Transverse colon (tissue), 4 donors: ENCODE results near the gene RGS6. TPM values are rescaled to one million over a fixed set of nuclear protein-coding genes. Genes with fewer than 3 reads are reported as not detected.

Experiments used
- DNase-seq: peaks from one replicate; pipeline ENCODE4 v3.0.0-alpha.2; 2019
- H3K27ac ChIP-seq, 4 donors: fragments of 200-600 bp; sonication (generic); 2 replicates each; pipeline ENCODE4 v1.5.1; 2016 to 2018; ENCODE audit warnings: inconsistent platforms in 4 of 4
- H3K27me3 ChIP-seq: fragments of 200-600 bp; sonication (generic); 2 replicates; pipeline ENCODE4 v1.5.1; 2017; ENCODE audit warnings: inconsistent platforms
- H3K36me3 ChIP-seq, 4 donors: fragments of 200-600 bp; sonication (generic); 2 replicates each; pipeline ENCODE4 v1.5.1; 2017 to 2019; ENCODE audit warnings: inconsistent platforms in 4 of 4
- H3K4me1 ChIP-seq, 4 donors: fragments of 200-600 bp; sonication (generic); 2 replicates each; pipeline ENCODE4 v1.5.1; 2017 to 2020; ENCODE audit warnings: inconsistent platforms in 4 of 4
- H3K4me3 ChIP-seq, 4 donors: fragments of 200-600 bp; sonication (generic); 1 replicate in 1 of 4; 2 replicates in 3 of 4; pipeline versions ENCODE4 v1.5.1 to v1.6.1; 2017 to 2019; ENCODE audit warnings: inconsistent platforms in 4 of 4
- H3K9me3 ChIP-seq, 2 donors: fragments of 200-600 bp; sonication (generic); 2 replicates each; pipeline ENCODE4 v1.5.1; 2017 to 2019; ENCODE audit warnings: inconsistent platforms in 2 of 2
- EP300 ChIP-seq: sonication (generic); formaldehyde crosslinking; IDR thresholded peaks from one replicate; pipeline ENCODE4 v1.6.1; 2017; ENCODE audit warnings: antibody characterized with exemption, low read depth
- POLR2A ChIP-seq: fragments of 450-650 bp; IDR thresholded peaks from one replicate; pipeline ENCODE4 v1.6.1; 2016; ENCODE audit warnings: antibody characterized with exemption, mild to moderate bottlenecking, moderate library complexity
- POLR2AphosphoS5 ChIP-seq, 3 donors: sonication (generic); formaldehyde crosslinking; IDR thresholded peaks; one replicate each; pipeline ENCODE4 v1.6.1; 2016; ENCODE audit warnings: antibody characterized with exemption in 3 of 3
- WGBS, 2 donors: methylation state at CpG; one replicate each; pipeline ENCODE4 v1.1.5; 2018; ENCODE audit warnings: low coverage in 1 of 2; 5-methylcytosine and 5-hydroxymethylcytosine counted together
- in situ Hi-C, 4 donors: fragments of 200-750 bp; cut with MboI; loops; one replicate each; pipeline versions ENCODE4 v1.15.0 to v1.15.1; 2017; ENCODE audit warnings: low sequenced_read_pairs in 3 of 4, low pct_ligation_motif_present in 1 of 4, low pct_unique_long_range_greater_than_20kb in 1 of 4
- intact Hi-C: fragments of 100-400 bp; cut with DNase I; formaldehyde crosslinking; loops from one replicate; pipeline ENCODE4 v1.15.1; 2023; ENCODE audit warnings: low total_unique reads
- total RNA-seq, 4 donors: library from RNA; depleted of rRNA; stranded (reverse); fragments of >200 nt; gene quantifications; one replicate each; pipeline ENCODE4 v1.1.0, GENCODE V29; 2016
- TF ChIP-seq, protein P1 (sequence below), 5 experiments: fragments of 200-600 bp in 3 of 5; fragments of 450-650 bp in 2 of 5; sonication (generic) in 3 of 5; IDR thresholded peaks; 1 replicate in 2 of 5; 2 replicates in 3 of 5; pipeline ENCODE4 v1.5.1; 2016 to 2017; ENCODE audit warnings: antibody characterized with exemption in 5 of 5, inconsistent platforms in 3 of 5, mild to moderate bottlenecking in 2 of 5, moderate library complexity in 1 of 5

Gene RGS6
- total RNA-seq, 4 donors from 2014 or later: 0.41 to 0.48 TPM; not detected in 2

DNA sequence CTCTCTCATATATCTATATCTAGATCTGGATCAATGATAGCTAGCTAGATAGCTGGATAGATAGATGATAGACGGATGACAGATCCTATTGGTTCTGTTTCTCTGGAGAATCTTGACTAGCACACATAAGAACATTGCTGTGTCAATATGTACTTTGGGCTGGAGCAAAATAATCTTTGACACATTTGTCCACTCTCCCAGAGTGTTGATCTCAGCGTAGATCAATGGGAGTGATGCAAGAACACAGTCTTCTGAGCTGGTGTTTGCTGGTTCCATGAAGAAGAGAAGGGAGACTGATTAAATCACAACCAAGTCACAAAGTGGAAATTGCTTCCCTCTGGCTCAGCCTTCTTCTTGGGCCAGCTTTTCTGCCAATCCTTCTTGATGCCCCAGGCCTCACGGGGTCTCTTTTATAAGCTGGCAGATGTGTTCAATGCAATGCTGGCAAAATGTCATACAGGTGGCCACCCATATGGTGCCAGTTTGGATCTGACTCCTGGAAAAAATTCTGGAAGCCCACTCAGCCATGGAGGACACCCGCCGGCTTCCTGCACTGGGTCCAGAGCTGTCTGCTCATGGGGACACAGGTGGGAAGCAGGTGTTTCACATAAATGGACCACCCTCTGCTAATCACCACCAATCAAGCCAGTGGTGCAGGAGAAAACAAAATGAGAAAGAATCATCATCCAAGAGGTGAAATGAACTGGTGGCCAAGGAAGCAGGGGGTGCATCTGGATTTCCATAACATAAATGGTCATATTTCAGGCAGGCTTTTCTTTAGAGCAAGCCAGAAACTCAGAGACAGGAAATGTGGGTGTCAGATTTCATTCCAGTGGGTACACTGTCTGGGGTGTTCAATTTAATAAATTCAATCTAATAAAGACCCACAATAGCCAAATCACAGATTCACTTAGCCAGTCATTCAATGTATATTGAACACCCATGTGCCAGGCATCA lies 651.4 kb downstream of the RGS6 start:
- Histone ChIP-seq H3K4me3 (no peak overlapping the region), H3K27me3 (peaks cover 3% of the 10 kb centered on the region), H3K4me1 (no peaks in the 10 kb centered on the region), H3K27ac (no peak overlapping the region), H3K36me3 (no peaks in the 10 kb centered on the region), H3K9me3 (no peaks in the 10 kb centered on the region)
- in situ Hi-C loops: no loop called here
- intact Hi-C loops: no loop called here
- TF ChIP-seq EP300 (no peak), POLR2A (no peak), POLR2AphosphoS5 (IDR thresholded peaks at IDR 0.05) (no peak)
- TF ChIP-seq, protein P1, sequence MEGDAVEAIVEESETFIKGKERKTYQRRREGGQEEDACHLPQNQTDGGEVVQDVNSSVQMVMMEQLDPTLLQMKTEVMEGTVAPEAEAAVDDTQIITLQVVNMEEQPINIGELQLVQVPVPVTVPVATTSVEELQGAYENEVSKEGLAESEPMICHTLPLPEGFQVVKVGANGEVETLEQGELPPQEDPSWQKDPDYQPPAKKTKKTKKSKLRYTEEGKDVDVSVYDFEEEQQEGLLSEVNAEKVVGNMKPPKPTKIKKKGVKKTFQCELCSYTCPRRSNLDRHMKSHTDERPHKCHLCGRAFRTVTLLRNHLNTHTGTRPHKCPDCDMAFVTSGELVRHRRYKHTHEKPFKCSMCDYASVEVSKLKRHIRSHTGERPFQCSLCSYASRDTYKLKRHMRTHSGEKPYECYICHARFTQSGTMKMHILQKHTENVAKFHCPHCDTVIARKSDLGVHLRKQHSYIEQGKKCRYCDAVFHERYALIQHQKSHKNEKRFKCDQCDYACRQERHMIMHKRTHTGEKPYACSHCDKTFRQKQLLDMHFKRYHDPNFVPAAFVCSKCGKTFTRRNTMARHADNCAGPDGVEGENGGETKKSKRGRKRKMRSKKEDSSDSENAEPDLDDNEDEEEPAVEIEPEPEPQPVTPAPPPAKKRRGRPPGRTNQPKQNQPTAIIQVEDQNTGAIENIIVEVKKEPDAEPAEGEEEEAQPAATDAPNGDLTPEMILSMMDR (IDR thresholded peaks at IDR 0.05): no peak
- no peak for DNase-seq
- WGBS, 2 donors: 94 to 100% methylated on average over 1 to 5 of the region's 5 CpGs

DNA sequence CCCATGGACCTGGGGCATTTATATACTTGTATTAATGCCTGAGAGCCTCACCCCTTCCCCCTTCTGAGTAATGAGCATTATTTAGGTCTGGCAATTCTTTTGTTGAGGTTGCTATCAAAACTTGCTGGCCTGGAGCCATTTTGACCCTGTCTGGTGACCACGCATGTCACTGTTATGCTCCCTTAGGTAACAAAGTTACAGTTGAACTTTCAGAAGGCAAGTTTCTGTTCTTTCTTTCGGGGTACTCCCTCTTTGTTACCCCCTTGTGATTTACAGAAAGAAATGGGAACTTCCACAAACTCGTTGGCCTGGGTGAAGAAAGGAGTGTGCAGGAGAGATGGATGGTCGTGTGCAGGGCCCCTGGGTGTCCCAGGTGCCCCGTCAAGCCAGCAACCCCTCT lies 656.3 kb downstream of the RGS6 start:
- WGBS, 2 donors: 70 to 72% methylated on average over 2 to 5 of the region's 5 CpGs
- in situ Hi-C loops: no loop called here

GRCh38 chr14:72589652-72590051 lies 657.4 kb downstream of the RGS6 start:
- Histone ChIP-seq H3K27ac (no peak overlapping the region), H3K36me3 (no peaks in the 10 kb centered on the region), H3K4me1 (no peaks in the 10 kb centered on the region), H3K27me3 (peaks cover 6% of the 10 kb centered on the region), H3K4me3 (no peak overlapping the region), H3K9me3 (no peaks in the 10 kb centered on the region)
- no peak for DNase-seq
- intact Hi-C loops (no loop called here), in situ Hi-C loops (no loop called here)
- TF ChIP-seq, protein P1 (IDR thresholded peaks at IDR 0.05): no peak
- TF ChIP-seq EP300: no peak
- no peak for TF ChIP-seq POLR2A
- no peak for TF ChIP-seq POLR2AphosphoS5 (IDR thresholded peaks at IDR 0.05)

More for the DNA sequence above, 656.3 kb downstream of the RGS6 start:
- intact Hi-C loops: no loop called here
- DNase-seq: no peak
- Histone ChIP-seq H3K4me3 (no peak overlapping the region), H3K4me1 (no peaks in the 10 kb centered on the region), H3K36me3 (no peaks in the 10 kb centered on the region), H3K9me3 (no peaks in the 10 kb centered on the region), H3K27me3 (peaks cover 6% of the 10 kb centered on the region), H3K27ac (no peak overlapping the region)
- TF ChIP-seq EP300 (no peak), POLR2AphosphoS5 (IDR thresholded peaks at IDR 0.05) (no peak), POLR2A (no peak)
- TF ChIP-seq, protein P1 (IDR thresholded peaks at IDR 0.05): no peak

DNA sequence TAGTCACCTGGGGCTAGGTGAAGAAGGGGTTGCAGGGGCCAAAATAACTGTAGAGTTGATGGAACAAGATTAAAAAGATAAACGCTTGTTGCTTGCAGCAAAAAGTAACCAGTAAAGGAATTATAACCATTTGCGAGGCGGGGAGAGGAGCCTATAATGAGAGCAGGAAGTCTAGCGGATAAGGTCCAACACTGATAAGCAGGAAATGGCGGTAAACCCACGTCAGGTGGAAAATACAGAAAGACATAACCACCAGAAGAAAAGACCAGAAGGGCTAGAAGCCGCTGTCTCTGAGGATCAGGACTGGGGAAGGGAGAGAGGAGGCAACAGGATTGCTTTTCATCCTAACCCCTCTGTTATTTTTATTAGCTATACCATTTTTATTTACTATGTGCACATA lies 658.3 kb downstream of the RGS6 start:
- no peak overlapping the region for H3K4me3 ChIP-seq
- no peaks in the 10 kb centered on the region for H3K36me3 ChIP-seq
- no peak for DNase-seq
- H3K27me3 ChIP-seq: peaks cover 6% of the 10 kb centered on the region
- 47 to 54% methylated on average over 7 of the region's 7 CpGs for WGBS, 2 donors
- no peaks in the 10 kb centered on the region for H3K9me3 ChIP-seq
- in situ Hi-C loops: no loop called here
- no peak overlapping the region for H3K27ac ChIP-seq
- intact Hi-C loops: no loop called here
- H3K4me1 ChIP-seq: no peaks in the 10 kb centered on the region
- TF ChIP-seq EP300 (no peak), POLR2AphosphoS5 (IDR thresholded peaks at IDR 0.05) (no peak), POLR2A (no peak)
- TF ChIP-seq, protein P1 (IDR thresholded peaks at IDR 0.05): no peak
